Gastroesophageal sphincter (tissue), 3 donors: ENCODE measurements around the gene NDUFC1.

Source experiments
- EP300 ChIP-seq: sonication (generic); formaldehyde crosslinking; IDR thresholded peaks from one replicate; pipeline ENCODE4 v1.6.1; 2017; ENCODE audit warnings: antibody characterized with exemption, mild to moderate bottlenecking
- POLR2A ChIP-seq, 2 donors: fragments of 450-650 bp; IDR thresholded peaks; one replicate each; pipeline ENCODE4 v1.6.1; 2017; ENCODE audit warnings: antibody characterized with exemption in 2 of 2, mild to moderate bottlenecking in 2 of 2, moderate library complexity in 1 of 2
- POLR2AphosphoS5 ChIP-seq: sonication (generic); formaldehyde crosslinking; IDR thresholded peaks from one replicate; pipeline ENCODE4 v1.6.1; 2017; ENCODE audit warnings: antibody characterized with exemption
- TF ChIP-seq, protein P1 (sequence below), 4 experiments: fragments of 200-600 bp in 2 of 4; fragments of 450-650 bp in 2 of 4; sonication (generic) in 1 of 4; IDR thresholded peaks; one replicate each; pipeline ENCODE4 v1.5.1; 2017 to 2019; ENCODE audit warnings: antibody characterized with exemption in 4 of 4, mild to moderate bottlenecking in 2 of 4, moderate library complexity in 2 of 4

DNA sequence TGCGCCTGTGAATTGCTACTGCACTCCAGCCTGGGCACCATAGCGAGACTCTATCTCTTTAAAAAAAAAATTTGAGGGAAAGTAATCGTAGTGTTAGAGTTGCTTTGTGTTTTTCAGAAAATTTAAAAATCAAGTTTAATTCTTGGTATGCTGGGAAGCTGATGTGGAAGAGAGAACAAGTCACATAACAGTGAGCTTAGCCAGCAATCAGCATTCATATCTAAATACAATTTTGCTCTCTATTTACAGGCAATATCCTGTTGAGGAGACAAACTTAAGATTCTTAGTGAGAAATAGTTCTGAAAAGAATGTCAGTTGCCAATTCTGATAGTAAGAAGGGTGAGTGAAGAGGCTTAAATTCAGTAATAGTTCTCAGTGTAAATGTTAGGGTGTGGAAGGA lies 9.6 kb upstream of the NDUFC1 start:
- TF ChIP-seq, protein P1, sequence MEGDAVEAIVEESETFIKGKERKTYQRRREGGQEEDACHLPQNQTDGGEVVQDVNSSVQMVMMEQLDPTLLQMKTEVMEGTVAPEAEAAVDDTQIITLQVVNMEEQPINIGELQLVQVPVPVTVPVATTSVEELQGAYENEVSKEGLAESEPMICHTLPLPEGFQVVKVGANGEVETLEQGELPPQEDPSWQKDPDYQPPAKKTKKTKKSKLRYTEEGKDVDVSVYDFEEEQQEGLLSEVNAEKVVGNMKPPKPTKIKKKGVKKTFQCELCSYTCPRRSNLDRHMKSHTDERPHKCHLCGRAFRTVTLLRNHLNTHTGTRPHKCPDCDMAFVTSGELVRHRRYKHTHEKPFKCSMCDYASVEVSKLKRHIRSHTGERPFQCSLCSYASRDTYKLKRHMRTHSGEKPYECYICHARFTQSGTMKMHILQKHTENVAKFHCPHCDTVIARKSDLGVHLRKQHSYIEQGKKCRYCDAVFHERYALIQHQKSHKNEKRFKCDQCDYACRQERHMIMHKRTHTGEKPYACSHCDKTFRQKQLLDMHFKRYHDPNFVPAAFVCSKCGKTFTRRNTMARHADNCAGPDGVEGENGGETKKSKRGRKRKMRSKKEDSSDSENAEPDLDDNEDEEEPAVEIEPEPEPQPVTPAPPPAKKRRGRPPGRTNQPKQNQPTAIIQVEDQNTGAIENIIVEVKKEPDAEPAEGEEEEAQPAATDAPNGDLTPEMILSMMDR (IDR thresholded peaks at IDR 0.05): no peak
- TF ChIP-seq POLR2AphosphoS5: no peak
- no peak for TF ChIP-seq POLR2A (IDR thresholded peaks at IDR 0.05)
- no peak for TF ChIP-seq EP300
